AG08395 (cell line): ENCODE results near the gene BFSP1.

Source experiments
- DNase-seq: peaks from one replicate; pipeline ENCODE4 v3.0.0; 2012; ENCODE audit warnings: mixed read lengths, low spot score

Gene BFSP1

DNA sequence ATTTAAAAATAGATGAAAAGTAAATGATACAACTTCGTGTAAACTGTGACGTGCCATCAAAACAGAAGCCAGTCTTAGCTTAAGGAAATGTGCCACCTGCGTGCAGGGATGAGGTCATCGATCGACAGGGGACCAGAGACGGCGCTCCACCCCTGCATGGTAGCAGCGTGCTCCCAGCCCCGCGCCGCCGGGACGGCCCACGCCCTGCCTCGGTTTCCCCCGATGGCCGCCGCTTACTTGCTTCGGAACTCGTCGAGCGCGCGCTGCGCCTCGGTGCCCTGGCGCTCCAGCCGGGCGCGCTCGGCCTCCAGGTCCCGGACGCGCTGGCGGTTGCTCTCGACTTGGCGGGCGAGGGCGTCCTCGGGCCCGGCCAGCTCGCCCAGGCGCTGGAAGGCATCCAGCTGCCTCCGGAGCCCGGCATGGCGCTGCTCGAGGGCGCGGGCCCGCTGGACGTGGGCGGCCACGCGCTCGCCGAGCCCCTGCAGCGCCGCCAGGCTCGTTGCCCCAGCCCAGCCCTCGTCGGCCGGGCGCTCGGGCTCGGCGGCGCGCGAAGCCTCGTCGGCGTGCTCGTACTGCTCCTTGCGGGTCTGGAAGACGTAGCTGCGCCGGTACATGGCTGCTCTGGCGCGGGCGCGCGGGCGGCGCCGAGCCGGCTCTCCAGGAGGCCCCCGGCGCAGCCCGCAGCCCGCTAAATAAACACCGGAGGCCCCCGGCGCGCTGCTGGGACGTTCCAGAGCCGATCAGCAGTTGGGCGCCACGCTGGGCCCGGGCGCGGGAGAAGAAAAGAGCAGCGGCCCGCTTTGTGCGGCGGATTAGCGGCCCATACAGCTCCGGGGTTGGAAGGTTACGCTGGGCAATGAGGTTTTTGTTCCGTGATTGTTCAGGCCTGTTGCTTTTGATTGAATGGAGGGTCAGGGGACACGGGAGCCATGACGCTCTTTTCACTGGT, at the start of gene BFSP1:
Gene BFSP1 (minus strand): TSS at position 664 of the 949 bp plus-strand sequence. CDS start 50 bp downstream, at position 614.
- DNase-seq, result peak; percentile 63

- DNase-seq, result no peak
Measured at GRCh38 chr20:17580895-17581294, 49.7 kb upstream of the BFSP1 start.

- DNase-seq, result no peak
Measured at GRCh38 chr20:17579369-17580039, 48.3 kb upstream of the BFSP1 start.

DNA sequence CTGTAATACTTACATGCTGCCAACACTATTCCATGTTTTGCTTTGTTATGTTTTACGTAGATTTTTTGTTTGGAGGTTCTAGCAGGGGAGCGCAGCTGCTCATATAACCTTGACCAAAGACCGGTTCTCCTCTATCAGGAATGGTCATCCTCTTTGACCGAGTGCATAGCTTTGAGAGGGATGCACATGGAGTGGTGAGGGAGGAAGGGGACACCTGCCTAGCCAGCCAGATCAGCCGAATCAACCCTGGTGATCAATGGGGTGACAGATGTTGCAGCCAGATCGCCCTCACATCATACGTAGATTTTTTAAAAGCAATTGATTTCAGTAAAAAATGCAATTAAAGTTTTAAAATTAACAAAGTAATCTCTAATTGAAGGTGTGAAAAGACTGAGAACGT, 45.0 kb upstream of the BFSP1 start:
- DNase-seq, result no peak

DNA sequence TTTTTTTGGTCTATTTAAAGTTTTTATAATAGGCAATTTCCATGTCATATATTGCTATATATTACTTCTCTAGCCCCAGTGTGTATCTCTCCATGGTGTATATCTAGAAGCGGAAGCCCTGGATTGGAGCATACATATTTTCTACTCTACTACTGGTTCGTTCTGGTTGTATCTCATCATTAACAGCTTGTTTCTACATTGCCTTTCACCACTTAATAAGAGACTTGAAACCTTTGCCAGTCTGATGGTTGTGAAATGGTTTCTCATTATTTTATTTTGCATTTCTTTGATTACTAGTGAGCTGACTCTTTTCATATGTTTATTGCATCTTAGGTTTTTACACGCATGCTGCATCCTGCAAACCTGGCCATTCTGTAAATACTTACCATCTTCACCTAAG, 42.3 kb upstream of the BFSP1 start:
- no peak for DNase-seq

GRCh38 chr20:17572034-17572638, 41.0 kb upstream of the BFSP1 start:
- no peak for DNase-seq

GRCh38 chr20:17571153-17571527, 40.0 kb upstream of the BFSP1 start:
- DNase-seq, result no peak

DNA sequence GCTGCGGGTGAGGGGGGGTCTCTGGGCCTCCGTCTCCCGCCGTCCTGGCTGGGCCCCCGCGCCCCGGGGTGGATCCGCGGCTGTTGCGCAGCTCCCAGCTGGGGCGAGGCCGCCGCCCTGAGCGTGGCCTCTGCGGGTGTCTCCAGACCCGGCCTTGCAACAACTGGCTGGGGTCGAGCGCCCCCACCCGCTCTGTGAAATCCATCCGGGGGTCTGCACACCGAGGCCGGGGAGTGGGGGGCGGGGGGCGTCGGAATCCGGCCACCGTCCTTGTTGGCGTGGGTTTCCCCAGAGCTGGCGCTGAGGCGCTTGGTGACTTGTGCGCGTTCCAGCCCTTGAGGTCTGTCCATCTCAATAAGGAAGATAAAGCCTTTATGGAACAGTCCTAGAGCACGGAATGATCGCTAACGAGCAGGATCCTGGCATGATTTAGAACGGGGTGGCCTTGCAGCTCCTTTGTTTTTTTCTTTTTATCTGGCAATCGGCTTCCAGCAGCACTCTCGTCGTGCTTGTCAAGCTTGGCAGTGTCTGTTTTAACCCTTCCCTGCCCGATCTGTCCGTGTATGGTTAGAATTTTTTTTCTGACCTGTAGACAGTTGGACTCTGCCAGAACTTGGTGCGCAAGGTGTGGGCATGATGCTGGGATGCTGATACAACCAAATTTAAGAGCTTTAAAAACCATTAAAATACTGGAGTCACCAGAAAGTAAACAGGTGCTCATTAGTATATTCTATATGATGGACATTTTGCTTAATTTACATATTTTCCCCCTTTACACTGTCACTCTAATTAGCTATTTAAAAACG, 39.4 kb upstream of the BFSP1 start:
- DNase-seq, result peak; percentile 29

GRCh38 chr20:17569616-17570346, 38.6 kb upstream of the BFSP1 start, which contains the start of gene DSTN:
Gene DSTN (plus strand): TSS chr20:17570075. CDS start chr20:17570209, 134 bp downstream.
- peak; percentile 97 for DNase-seq

- peak; percentile 89 for DNase-seq
Measured at GRCh38 chr20:17568972-17569521, 37.9 kb upstream of the BFSP1 start.

GRCh38 chr20:17568045-17568788, 37.0 kb upstream of the BFSP1 start:
- DNase-seq, result no peak

DNA sequence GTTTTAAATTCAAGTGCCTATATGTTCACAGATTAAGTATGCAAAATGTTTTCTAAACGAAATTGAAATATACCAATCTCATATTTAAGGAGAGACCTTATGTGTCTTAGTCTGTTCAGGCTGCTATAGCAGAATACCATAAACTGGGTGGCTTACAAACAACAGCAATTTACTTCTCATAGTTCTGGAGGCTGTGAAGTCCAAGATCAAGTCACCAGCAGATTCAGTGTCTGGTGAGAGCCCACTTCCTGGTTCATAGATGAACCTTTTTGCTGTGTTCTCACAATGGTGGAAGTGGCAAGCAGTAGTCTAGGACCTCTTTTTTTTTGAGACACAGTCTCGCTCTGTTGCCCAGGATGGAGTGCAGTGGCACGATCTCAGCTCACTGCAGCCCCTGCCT, 35.2 kb upstream of the BFSP1 start:
- DNase-seq, result no peak

DNA sequence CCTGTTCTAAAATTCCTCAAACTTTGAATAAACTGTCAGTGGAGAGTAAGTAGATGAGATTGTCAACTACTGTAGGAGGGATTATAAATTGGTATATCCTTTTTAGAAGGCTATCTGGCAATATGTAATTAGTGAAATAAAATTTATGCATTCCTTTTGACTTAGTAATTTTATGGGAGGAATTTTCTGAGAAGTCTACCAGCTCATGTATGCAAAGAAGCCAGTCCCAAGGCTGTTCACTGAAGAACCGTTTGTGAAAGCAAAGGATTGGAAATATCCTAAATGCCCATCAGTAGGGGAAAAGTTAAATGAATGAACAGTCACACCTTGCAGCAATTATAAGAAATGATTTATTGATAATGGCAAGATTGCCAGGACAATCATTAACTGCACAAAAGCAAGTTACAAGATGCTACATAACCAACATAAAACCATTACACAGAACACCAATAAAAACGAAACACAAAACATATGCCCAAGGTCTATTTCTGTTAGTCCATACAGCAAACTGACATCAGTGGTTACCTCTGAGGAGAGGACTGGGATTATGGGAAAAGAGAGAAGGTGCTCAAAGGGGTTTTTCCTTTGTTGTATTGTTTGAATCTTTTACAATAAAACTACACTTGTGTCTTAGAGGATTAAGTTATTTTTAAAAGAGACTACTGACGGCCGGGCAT, 34.1 kb upstream of the BFSP1 start:
- no peak for DNase-seq

GRCh38 chr20:17562804-17563305, 31.7 kb upstream of the BFSP1 start:
- peak; percentile 53 for DNase-seq

GRCh38 chr20:17560344-17561074, 29.3 kb upstream of the BFSP1 start:
- DNase-seq, result no peak

DNA sequence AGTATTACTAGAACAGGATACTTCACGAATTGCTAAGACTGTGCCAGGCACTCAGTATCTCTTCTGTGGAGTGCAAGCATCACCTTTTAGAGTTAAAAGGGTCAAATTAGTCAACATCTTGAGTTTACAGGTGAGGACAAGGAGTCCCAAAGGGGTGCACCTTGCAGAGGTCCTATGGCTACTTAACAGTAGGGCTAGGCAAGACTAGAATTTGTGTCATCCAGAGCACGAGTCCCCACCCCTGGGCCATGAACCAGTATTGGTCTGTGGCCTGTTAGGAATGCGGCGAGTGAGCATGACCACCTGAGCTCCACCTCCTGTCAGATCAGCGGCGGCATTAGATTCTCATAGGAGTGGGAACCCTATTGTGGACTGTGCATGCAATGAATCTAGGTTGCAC, 28.2 kb upstream of the BFSP1 start:
- DNase-seq, result no peak

GRCh38 chr20:17558941-17559304, 27.7 kb upstream of the BFSP1 start:
- DNase-seq, result no peak

- peak; percentile 82 for DNase-seq
Measured at GRCh38 chr20:17558154-17558940, 27.2 kb upstream of the BFSP1 start.
